T-helper 2 cell treated with Interferon-gamma antibody and Interleukin-4, amounts not matched to agents 100 ng/mL and 5 ng/mL, for 36 hours (primary cell): Measurements from ENCODE around the gene KRI1. TPM values are rescaled to one million over a fixed set of nuclear protein-coding genes. Genes with fewer than 3 reads are reported as not detected.

Experiments used
- intact Hi-C: fragments of 100-400 bp; cut with micrococcal nuclease; formaldehyde crosslinking; loops from one replicate; pipeline ENCODE4 v1.15.1; 2023
- total RNA-seq: library from RNA; stranded (reverse); gene quantifications from 2 replicates; pipeline ENCODE4 v1.2.3, GENCODE V29; 2022

Gene KRI1
- total RNA-seq, 1 donor from 2014 or later = 61.4 TPM

DNA sequence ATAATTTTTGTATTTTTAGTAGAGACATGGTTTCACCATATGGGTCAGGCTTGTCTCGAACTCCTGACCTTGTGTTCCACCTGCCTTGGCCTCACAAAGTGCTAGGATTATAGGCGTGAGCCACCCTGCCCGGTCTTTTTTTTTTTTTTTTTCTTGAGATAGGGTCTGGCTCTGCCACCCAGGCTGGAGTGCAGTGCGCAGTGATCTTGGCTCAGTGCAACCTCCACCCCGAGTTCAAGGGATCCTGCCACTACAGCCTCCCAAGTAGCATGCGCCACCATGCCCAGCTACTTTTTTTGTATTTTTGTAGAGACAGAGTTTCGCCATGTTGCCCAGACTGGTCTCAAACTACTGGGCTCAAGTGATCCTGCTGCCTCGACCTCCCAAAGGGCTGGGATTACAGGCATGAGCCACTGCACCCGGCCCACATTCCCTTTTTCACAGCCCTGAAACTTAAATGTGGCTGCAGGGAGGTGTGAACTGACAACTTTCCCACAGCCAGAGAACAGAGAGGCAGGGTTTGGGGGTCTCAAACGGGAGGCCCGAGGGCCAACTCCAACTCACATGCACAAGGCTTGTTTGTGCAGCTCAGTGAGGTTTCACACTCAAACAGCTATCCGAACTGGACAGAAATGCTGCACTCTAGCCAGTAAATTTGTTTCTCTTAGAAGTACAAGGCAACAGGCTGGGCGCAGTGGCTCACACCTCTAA lies 44.2 kb downstream of the KRI1 start:
- intact Hi-C loops = no loop called here

DNA sequence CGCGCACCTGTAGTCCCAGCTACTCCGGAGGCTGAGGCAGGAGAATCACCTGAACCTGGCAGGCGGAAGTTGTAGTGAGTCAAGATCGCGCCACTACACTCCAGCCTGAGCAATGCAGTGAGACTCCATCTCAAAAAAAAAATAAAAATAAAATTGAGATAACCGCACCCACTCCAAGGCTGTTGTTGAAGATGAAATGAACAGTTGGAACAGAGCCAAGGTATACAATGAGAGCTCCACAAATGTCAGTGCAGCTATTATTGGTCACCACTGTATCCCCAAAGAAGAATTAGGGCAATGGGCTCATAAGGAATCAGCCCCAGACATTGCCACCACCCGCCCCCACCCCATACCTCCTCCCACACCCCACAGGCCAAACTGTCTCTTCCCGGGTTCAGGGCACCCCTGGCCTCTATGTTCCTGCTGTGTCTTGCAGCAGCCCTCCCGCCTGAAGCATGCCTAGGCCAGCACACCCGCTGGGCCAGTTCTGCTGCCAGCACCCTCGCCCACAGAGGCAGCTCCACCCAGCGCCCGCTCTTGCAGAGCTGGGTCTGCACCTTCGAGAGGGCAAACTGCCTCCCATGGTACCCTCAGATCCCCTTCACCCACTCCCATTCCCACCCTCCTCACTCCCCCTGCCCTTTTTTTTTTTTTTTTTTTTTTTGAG lies 45.0 kb downstream of the KRI1 start:
- intact Hi-C loops = no loop called here

DNA sequence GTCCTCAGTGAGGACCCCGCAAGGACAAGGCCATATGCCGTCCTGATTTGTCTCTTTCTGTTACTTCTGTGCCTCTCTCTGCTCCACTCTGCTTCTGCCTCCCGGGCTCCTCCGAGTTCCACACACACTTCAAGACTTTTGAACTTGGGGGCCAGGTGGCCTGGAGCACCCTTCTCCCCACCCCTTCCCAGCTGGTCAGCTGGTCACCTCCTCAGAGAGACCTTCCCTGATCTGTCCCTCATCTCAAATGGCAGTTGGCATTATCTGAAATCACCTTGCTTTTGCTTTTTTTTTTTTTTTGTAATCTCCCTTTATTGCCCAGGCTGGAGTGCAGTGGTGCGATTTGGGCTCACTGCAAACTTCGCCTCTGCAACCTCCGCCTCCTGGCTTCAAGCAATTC lies 46.4 kb downstream of the KRI1 start:
- intact Hi-C loops = no loop called here

DNA sequence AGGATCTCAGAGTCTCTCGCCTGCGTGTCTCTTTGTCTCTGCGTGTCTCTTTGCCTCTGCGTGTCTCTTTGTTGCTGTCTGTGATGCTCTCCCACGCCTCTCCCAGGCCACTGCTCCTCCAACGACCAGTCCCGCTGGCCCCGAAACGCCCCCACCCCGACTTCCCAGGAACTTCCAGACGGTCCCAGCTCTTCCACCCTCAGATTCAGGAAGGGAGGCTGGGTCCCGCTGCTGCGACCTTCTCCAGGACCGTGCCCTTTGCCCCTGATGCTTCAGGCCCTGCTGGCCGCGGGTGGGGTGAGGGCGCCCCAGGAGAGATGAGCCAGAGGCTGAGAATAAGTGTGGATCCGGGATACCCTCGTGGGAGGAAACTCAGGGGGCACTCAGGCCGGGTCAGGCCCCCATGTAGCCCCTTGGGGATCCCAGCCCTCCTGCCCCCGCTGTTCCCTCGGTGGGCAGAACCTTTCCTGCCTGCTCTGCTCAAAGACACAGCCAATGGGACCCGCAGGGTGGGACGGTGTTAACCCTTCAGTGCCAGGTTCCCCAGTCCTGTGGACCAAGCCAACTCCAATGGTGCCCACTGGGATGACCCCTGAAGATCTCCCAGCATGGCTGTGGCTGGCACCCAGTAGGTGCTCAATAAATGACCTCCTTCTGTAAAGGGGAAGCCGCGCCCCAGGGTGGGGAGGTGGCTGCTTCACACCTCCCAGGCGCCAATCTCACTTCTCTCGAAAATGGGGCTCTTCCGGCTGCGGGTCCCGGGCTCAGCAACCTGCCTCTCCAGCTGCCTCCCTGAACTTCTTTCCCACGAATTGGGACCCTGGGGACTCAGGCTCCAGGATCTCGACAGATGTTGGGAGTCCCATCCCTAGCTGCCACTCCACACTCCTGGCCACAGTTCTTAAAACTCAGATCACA lies 47.1 kb downstream of the KRI1 start:
- intact Hi-C loops = no loop called here

DNA sequence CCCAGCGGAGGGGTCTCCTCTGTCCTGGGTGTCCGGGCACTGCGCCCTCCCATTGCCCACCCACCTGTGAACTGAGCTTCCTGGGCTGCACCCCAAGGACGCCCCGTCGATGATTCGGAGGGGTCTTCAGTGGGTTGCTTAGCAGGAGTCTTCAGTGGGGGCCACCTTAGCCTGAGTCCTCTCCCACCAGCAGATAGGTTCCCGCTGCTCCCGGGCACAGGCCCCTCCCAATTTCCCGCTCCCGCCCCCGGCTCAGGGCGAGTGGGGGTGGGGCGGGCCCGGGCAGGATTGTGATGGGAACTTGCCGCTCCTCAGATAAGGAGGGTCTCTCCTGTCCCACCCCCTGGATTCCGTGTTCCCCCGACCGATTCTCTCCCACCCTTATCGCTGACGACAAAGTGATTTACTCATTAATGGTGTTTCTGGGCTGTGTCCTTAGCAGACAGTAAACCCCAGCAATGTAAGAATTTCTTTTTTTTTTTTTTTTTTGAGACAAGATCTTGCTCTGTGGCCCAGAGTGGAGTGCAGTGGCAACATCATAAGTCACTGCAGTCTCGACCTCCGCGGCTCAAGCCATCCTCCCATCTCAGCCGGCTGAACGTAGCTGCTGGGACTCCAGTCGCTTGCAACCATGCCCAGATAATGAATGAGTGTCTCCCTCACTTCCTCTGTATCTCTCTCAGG lies 47.9 kb downstream of the KRI1 start:
- intact Hi-C loops = no loop called here

DNA sequence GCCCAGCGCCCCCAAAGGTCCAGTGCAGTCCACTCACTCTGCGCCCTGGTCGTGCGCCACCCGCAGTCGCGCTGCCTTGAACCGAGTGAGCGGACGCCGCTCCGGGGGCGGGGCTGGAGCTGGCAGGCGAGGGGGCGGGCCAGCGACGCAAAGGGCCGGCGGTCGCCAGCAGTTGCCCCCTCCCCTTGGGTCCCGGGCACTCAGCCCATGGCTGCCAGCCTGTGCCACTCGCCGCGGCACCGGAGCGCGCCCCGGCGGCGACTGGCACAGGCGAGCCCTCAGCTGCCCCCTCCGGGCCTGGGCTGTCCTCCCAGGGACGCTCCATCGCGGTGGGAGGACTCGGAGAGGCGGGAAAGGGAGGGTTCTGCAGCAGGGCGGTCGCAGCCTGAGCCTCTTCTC lies 48.5 kb downstream of the KRI1 start, which contains the start of gene S1PR5:
Gene S1PR5, minus strand, starts transcription at position 87 of the 399 bp plus-strand sequence. CDS start 2,436 bp downstream, outside the sequence.
- intact Hi-C loops = no loop called here

DNA sequence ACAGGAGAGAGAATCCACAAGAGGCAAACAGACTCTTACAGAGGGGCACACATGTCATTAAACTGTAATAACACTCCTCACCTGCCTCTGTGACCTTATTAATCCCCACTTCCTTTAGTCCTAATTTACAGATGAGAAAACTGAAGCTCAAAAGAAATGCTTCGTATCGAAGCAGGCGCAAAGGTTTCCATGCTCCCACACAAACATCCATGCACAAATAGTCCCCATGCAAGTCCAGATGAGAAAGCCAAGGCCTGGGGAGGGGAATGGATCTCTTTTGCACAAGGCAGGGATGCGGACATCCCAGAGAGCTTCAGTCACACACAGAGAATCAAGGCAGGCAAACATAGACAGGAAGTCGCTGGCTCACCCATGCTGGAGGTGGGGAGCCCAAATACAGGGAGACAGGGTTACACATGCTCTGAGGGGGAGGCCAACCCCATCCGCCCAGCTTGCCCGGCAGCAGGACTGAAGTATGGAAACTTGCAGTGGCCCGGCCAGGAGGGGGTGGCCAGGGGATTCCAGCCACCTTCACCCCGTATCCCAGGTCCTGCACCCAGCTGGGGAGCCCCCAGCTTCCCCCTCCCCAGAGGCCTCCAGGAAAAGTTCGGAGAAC lies 49.0 kb downstream of the KRI1 start:
- intact Hi-C loops = no loop called here

DNA sequence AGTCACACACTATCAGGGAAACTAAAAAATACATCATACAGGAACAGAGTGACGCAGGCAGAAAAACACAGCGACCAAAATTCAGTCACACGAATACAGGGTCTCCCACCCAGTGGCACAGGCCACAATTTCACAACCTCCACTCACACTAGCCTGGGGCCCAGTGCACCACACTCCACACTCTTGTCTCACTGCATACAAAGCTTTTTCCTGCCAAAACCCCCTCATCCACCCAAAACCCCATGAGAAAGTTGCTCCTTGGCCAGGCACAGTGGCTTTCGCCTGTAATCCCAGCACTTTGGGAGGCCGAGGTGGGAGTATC lies 49.8 kb downstream of the KRI1 start:
- intact Hi-C loops = no loop called here

DNA sequence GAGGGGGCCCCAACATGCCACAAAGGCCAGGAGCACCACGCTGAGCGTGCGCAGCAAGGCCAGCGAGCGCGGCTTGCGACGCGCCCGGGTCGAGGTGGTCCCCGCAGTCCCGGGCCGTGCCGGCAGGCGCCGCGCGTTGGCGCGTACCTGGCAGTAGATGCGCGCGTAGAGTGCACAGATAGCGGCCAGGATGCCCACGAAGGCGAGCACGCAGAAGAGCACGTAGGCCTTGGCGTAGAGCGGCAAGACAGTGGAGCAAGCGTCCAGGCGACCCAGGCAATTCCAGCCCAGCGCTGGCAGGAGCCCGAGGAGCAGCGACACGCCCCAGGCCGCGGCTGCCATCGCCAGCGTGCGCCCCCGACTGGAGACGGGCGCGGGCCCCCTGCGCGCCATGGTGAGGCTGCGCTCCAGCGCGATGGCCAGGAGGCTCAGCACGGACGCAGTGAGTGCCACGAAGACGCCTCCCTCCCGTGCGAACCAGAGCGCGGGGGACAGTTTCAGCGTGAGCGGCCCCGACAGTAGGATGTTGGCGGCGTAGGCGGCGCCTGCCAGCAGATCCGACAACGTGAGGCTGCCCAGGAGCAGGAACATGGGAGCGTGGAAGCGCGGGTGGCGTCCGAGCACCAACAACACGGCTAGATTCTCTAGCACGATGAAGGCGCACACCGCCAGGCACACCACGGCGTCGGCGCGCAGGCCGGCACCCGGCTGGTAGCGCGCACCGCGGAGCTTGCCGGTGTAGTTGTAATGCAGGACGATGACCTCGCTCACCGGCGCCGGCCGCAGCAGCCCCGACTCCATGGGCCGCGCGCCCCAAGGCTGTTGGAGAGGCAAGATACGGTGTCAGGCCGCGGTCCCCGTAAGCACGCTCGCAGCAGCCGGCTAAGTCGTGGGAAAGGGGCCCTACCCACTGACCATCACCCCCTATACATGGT lies 51.3 kb downstream of the KRI1 start:
- intact Hi-C loops = no loop called here

DNA sequence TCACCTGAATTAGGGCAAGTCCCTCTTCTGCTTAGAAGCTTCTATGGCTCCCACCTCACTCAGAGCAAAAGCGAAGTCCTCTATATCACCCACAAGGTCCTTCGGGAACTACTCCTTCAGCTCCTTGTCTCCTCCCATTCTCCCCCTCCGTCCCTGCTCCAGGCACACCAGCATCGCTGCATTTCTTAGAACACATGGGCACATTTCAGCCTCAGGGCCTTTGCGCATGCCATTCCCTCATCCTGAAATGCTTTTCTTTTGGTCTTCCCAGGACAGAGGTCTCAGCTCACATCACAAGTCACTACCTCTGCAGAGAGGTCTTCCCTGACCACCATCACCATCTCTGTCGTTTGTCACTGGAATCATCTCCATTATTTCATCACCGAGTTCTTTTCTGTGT lies 52.6 kb downstream of the KRI1 start:
- intact Hi-C loops = no loop called here

DNA sequence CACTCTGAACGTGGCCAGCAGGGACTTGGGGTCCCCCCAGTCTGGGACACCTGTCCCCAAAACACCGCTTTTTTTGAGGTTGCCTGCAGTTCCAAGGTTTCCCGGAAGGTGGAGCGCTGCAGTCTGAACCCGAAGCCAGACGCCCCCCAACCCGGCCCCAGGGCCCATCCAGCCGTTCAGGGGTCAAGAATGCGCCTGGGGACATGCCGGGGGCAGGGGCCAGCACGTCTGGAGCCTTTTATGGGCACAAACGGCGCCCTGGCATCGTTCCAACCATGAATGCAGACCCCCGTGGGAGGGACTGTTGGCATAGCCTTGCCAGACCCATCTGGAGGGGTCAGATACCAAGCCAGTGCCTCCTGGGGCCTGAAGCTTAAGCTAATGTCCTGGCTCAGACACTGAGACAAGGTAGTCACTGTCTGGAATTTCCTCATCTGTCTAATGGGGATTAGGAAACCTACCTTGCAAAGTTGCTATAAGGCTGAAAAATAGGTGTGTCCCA lies 55.5 kb downstream of the KRI1 start:
- intact Hi-C loops = no loop called here

DNA sequence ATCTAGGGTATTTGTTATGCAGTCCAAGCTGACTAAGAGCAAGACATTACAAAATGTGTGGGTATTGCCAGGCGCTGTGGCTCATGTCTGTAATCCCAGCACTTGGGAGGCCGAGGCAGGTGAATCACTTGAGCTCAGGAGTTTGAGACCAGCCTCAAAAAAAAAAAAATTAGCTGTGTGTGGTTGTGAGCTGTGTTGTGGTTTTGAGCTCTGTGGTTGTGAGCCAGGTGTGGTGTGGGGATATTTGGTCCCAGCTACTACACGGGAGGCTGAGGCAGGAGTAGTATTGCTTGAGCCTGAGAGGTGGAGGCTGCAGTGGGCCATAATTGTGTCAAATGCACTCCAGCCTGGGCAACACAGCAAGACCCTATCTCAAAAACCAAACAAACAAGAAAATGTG lies 57.1 kb downstream of the KRI1 start:
- intact Hi-C loops = loop anchor here (5.0 kb wide), 1 partner anchor 34 kb away; the partner anchor contains the start of gene ATG4D

DNA sequence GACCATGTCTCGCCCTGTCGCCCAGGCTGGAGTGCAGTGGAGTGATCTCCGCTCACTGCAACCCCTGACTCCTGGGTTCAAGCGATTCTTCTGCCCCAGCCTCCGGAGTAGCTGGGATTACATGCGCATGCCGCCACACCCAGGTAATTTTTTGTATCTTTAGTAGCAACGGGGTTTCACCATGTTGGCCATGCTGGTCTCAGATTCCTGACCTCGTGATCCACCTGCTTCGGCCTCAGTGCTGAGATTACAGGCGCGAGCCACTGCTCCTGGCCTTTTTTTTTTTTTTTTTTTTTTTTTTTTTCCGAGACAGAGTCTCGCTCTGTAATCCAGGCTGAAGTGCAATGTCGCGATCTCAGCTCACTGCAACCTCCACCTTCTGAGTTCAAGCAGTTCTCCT lies 57.8 kb downstream of the KRI1 start:
- intact Hi-C loops = loop anchor here (5.0 kb wide), 1 partner anchor 34 kb away; the partner anchor contains the start of gene ATG4D

DNA sequence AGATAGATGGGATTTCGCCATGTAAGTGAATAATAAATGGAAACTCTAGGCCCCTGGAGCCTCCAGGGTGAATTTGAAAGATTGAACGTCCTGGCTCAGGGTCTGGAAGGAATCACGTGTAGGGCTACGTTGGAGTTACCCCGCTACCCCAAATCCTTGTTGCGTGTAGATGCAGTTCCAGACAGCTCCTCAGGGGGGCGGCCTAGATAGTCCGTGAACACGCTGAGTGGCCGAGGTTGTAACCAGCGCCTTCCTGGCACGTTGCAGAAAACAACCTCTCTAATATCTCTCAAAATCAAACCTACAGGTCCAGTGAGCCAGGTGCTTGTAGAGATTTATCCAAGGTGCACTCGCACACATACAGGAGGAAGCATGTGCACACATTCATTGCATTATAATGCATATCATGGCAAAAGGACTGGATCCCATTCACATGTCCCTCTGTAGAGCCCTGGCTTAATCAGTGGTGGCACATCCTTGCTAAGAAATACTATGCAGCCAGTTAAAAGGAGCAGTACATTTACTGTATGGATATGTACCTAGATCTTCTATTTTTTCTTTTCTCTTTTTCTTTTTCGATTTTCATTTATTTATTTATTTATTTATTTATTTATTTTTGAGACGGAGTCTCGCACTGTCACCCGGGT lies 60.1 kb downstream of the KRI1 start:
- intact Hi-C loops = loop anchor here (1.0 to 5.0 kb wide), 2 partner anchors 37 to 67 kb away; partner anchors contain the start of gene ATG4D

Other genes starting within 250 kb of the KRI1 start
- gene FDX2, start 250.0 kb downstream of the KRI1 start, total RNA-seq = 7.2 and 9.0 TPM in 2 replicates
- 78.0 and 81.8 TPM in 2 replicates for gene RAVER1, start 232.5 kb downstream of the KRI1 start, total RNA-seq
- gene ICAM3, start 226.4 kb downstream of the KRI1 start, total RNA-seq = 183 and 185 TPM in 2 replicates
- 250 and 257 TPM in 2 replicates for gene TYK2, start 185.4 kb downstream of the KRI1 start, total RNA-seq
- gene CDC37, start 162.5 kb downstream of the KRI1 start, total RNA-seq = 201 and 202 TPM in 2 replicates
- gene PDE4A, start 145.5 kb downstream of the KRI1 start, total RNA-seq = 61.2 and 64.9 TPM in 2 replicates
- gene KEAP1, start 62.7 kb downstream of the KRI1 start, total RNA-seq = 88.7 and 98.7 TPM in 2 replicates
- not detected in 2 replicates for gene S1PR5, start 48.6 kb downstream of the KRI1 start, total RNA-seq
- 36.5 and 40.6 TPM in 2 replicates for gene ATG4D, start 22.1 kb downstream of the KRI1 start, total RNA-seq
- gene CDKN2D, start 3.0 kb upstream of the KRI1 start, total RNA-seq = 52.0 and 55.1 TPM in 2 replicates
- not detected in 2 replicates for gene AP1M2, start 21.3 kb upstream of the KRI1 start, total RNA-seq
- gene SLC44A2, start 59.5 kb upstream of the KRI1 start, total RNA-seq = 129 and 139 TPM in 2 replicates
- gene ILF3, start 88.3 kb upstream of the KRI1 start, total RNA-seq = 420 and 439 TPM in 2 replicates
- 52.4 and 53.7 TPM in 2 replicates for gene QTRT1, start 135.4 kb upstream of the KRI1 start, total RNA-seq
- gene DNM2, start 152.1 kb upstream of the KRI1 start, total RNA-seq = 264 and 273 TPM in 2 replicates